PC-3 (cell line): ENCODE results near the gene PLAAT5.

Experiments
- CTCF ChIP-seq: fragments of 300-600 bp; sonication (generic); conservative IDR thresholded peaks from 2 replicates; pipeline ENCODE4 v1.5.1; 2017; ENCODE audit warnings: antibody characterized with exemption, low read depth, mild to moderate bottlenecking, low read length
- EZH2 ChIP-seq: fragments of 300-600 bp; sonication (generic); IDR thresholded peaks from one replicate; pipeline ENCODE4 v1.6.1; 2017; ENCODE audit warnings: antibody characterized with exemption, mild to moderate bottlenecking, low read length; ENCODE audit not compliant: unreplicated experiment
- EZH2phosphoT487 ChIP-seq: fragments of 300-600 bp; sonication (generic); IDR thresholded peaks from 2 replicates; pipeline ENCODE4 v1.6.1; 2018; ENCODE audit warnings: mild to moderate bottlenecking, antibody characterized with exemption, low read length, borderline replicate concordance

DNA sequence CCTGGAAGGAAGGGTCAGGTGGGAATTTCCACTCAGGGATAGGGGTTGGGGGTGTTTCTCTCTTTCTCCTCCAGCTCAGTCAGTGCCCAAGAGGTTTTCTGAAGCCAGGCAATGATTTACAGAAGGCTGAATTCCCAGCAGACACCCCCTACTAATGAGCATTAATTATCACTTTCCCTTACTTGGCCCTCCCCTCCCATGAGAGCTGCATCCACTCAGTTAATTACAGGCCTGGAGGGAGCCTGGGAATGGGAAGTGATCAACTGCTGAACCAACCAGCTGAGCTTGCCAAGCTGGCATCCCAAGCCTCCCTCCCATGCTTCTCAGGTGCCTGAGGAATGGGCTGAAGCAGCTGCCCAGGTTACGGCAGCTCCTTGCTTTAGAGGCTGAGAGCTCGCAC lies 15.9 kb upstream of the PLAAT5 start:
- no peak for TF ChIP-seq EZH2
- TF ChIP-seq CTCF = no peak
- no peak for TF ChIP-seq EZH2phosphoT487
